NCI-H1417 (cell line): ENCODE data around the gene TNXB.
"Not testable (repeated sequence)": the region's sequence is repeated elsewhere in the genome, so short reads cannot be mapped to it uniquely, and the experiment has no call there.

Experiments used
- DNase-seq, 3 experiments: peaks; one replicate each; lab custom pipeline; 2025; lab: John Stamatoyannopoulos, UW

TNXB gene

DNA sequence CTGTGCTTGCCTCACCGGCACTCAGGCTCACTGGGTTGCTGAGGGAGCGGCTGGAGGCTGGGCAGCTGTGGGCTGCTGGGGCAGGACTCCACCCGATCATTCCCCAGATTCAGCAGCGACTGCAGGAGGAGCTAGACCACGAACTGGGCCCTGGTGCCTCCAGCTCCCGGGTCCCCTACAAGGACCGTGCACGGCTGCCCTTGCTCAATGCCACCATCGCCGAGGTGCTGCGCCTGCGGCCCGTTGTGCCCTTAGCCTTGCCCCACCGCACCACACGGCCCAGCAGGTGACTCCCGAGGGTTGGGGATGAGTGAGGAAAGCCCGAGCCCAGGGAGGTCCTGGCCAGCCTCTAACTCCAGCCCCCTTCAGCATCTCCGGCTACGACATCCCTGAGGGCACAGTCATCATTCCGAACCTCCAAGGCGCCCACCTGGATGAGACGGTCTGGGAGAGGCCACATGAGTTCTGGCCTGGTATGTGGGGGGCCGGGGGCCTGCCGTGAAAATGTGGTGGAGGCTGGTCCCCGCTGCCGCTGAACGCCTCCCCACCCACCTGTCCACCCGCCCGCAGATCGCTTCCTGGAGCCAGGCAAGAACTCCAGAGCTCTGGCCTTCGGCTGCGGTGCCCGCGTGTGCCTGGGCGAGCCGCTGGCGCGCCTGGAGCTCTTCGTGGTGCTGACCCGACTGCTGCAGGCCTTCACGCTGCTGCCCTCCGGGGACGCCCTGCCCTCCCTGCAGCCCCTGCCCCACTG lies 68.7 kb downstream of the TNXB start:
- not testable (repeated sequence) for DNase-seq

- DNase-seq, result not testable (repeated sequence)
Measured at GRCh38 chr6:32039321-32040274, 69.5 kb downstream of the TNXB start.

DNA sequence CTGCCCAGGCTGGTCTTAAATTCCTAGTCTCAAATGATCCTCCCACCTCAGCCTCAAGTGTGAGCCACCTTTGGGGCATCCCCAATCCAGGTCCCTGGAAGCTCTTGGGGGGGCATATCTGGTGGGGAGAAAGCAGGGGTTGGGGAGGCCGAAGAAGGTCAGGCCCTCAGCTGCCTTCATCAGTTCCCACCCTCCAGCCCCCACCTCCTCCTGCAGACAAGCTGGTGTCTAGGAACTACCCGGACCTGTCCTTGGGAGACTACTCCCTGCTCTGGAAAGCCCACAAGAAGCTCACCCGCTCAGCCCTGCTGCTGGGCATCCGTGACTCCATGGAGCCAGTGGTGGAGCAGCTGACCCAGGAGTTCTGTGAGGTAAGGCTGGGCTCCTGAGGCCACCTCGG lies 70.3 kb downstream of the TNXB start:
- not testable (repeated sequence) for DNase-seq

DNA sequence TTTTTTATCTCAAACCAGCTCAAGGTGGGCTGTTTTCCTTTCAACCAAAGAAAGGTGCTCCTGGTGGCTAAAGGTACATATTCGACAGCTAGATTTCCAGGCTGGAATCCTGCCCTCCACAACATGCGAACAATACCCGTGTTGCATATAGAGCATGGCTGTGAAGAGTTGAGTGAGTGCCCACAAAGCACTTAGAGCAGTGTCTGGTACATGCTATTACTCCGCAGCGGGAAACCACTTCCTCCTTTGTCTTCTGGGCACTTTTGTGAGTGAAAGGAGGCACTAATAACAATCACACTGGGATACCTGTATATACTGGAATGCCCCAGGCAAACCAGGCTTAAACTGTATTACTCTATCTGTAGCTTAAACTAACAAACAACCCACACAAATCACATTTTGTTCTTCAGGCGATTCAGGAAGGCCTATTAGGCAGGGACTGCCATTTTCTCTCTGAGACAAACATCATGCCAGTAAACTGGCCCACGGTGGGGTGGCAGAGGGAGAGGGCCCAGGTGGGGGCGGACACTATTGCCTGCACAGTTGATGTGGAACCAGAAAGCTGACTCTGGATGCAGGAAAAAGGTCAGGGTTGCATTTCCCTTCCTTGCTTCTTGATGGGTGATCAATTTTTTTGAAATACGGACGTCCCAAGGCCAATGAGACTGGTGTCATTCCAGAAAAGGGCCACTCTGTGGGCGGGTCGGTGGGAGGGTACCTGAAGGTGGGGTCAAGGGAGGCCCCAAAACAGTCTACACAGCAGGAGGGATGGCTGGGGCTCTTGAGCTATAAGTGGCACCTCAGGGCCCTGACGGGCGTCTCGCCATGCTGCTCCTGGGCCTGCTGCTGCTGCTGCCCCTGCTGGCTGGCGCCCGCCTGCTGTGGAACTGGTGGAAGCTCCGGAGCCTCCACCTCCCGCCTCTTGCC lies 71.3 kb downstream of the TNXB start, which contains the start of gene CYP21A2:
TSS of gene CYP21A2 (plus strand) at position 818 of the 927 bp plus-strand sequence. CDS start at position 826, 8 bp downstream.
- peak in 2 of 3 experiments; percentile 38 to 75 for DNase-seq

GRCh38 chr6:32037136-32037535 lies 72.0 kb downstream of the TNXB start:
- not testable (repeated sequence) for DNase-seq

DNA sequence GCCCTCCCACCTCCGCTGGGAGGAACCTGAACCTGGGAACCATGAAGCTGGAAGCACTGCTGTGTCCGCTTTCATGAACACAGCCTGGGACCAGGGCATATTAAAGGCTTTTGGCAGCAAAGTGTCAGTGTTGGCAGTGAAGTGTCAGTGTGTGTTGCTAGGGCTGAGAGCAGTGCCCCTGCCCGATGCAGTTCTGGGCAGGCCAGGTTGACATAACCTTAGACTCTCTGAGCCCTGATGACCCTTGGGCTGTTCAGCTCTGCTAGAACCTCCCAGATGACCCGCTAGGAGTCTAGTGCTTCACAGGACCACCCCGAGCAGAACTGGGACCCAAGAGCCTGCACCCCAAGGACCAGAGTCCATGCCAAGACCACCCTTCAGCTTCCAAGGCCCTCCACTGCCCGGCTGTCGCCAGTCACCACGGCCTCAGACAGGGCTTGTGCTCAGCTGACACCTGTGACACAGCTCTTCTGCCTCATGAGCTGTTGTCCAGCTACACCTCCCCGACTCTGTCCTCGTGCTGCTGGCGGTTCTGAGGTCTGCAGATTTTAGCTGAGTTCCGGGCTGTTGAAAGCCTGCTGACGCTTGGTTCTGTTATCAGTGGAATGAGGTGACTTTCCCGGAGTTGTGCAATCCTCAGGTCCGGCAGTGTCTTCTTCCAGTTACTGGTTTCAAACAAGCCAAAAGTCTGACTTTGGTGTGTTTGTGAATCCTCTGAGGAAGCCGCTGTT lies 73.7 kb downstream of the TNXB start:
- DNase-seq, result not testable (repeated sequence)

DNA sequence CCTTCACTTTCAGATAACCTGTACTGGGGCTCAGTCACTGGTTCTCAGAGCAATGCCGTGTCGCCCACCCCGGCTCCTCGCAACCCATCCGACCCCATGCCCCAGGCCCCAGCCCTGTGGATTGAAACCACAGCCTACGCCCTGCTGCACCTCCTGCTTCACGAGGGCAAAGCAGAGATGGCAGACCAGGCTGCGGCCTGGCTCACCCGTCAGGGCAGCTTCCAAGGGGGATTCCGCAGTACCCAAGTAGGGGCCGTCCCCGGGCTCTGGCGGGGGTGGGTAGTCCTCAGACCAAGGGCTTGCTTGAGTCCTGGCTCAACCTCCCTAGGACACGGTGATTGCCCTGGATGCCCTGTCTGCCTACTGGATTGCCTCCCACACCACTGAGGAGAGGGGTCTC lies 79.6 kb downstream of the TNXB start:
- DNase-seq, result not testable (repeated sequence)

- DNase-seq, result not testable (repeated sequence)
Measured at GRCh38 chr6:32028631-32029030, 80.5 kb downstream of the TNXB start.

- not testable (repeated sequence) for DNase-seq
Measured at GRCh38 chr6:32022100-32022499, 87.0 kb downstream of the TNXB start.

DNA sequence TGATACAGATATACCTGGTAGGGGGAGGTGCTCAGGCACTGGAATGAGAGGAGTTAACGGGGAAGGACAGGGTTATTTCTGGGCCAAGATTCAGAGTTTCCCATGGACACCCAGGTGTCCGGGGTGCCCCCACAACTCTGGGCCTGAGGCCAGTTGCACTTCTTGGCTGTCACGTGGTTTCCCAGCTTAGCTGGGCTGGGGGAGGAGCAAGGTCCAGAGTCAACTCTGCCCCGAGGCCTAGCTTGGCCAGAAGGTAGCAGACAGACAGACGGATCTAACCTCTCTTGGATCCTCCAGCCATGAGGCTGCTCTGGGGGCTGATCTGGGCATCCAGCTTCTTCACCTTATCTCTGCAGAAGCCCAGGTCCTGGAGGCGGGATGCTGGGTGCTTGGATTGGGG lies 94.6 kb downstream of the TNXB start, which contains the start of gene C4B:
TSS of gene C4B (plus strand) at position 249 of the 400 bp plus-strand sequence. CDS start at position 300, 51 bp downstream.
- DNase-seq, result not testable (repeated sequence)

- DNase-seq, result not testable (repeated sequence)
Measured at GRCh38 chr6:32013738-32014137, 95.4 kb downstream of the TNXB start.

- not testable (repeated sequence) for DNase-seq
Measured at GRCh38 chr6:32012941-32013617, 96.1 kb downstream of the TNXB start.

GRCh38 chr6:32010856-32011530 lies 98.1 kb downstream of the TNXB start:
- DNase-seq, result not testable (repeated sequence)

GRCh38 chr6:32009537-32009936 lies 99.6 kb downstream of the TNXB start:
- not testable (repeated sequence) for DNase-seq

DNA sequence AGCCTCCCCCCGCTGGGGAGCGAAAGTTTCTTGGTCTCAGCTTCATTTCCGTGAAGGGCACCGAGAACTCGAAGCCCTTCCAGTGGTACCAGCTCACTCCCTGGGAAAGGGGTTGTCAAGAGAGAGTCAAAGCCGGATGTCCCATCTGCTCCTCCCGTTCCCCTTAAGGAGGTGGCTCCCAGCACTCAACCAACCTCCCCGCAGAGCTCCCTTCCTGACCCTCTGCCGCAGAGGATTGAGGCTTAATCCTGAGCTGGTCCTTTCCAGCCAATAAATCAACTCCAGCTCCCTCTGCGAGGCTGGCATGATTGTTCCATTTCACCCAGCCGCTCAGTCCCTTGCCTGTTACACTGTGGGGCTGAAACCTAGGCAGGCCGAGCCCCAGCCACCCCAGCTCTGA lies 100.5 kb downstream of the TNXB start:
- not testable (repeated sequence) for DNase-seq

GRCh38 chr6:32008037-32008436 lies 101.1 kb downstream of the TNXB start:
- DNase-seq, result not testable (repeated sequence)

GRCh38 chr6:32007086-32007485 lies 102.1 kb downstream of the TNXB start:
- not testable (repeated sequence) for DNase-seq

GRCh38 chr6:32005991-32006529 lies 103.1 kb downstream of the TNXB start:
- not testable (repeated sequence) for DNase-seq

DNA sequence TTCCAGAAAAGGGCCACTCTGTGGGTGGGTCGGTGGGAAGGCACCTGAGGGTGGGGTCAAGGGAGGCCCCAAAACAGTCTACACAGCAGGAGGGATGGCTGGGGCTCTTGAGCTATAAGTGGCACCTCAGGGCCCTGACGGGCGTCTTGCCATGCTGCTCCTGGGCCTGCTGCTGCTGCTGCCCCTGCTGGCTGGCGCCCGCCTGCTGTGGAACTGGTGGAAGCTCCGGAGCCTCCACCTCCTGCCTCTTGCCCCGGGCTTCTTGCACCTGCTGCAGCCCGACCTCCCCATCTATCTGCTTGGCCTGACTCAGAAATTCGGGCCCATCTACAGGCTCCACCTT lies 103.6 kb downstream of the TNXB start:
- peak in 2 of 3 experiments; percentile 10 to 64 for DNase-seq
